Measurements from ENCODE around the gene GLRX. TPM values are rescaled to one million over a fixed set of nuclear protein-coding genes. Genes with fewer than 3 reads are reported as not detected.

GLRX gene
- total RNA-seq, 4 donors from 2014 or later = 20.2 to 65.3 (median 41.3) TPM

DNA sequence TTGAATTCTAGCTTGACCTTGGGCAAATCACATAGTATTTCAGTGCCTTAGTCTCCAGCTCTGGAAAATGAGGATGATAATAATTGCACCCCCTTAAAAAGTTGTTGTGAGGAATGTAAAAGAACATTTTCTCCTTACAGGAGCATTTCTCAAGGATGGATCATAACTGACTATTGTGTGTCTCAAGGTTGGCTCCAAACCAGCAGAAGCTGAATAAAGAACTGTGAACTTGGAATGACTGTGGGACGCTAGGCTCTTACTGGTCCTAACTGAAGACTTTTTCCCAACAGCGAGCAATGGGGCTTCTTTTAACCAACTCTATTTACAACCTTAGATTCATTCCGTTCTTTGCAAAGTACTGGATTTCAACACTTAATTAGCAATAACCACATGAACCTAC, 26.2 kb upstream of the GLRX start:
- ATAC-seq = no peak
- 30 to 78% methylated on average over 1 to 3 of the region's 3 CpGs for WGBS, 2 donors (ENCODE audit: low coverage in 1 of 2)
- no peak overlapping the region for H3K4me3 ChIP-seq
- H3K36me3 ChIP-seq = no peaks in the 10 kb centered on the region
- H3K27ac ChIP-seq = peak overlapping the region in 1 of 4 donors; percentile 9
- TF ChIP-seq EP300 (IDR thresholded peaks at IDR 0.05) (no peak), POLR2A (IDR thresholded peaks at IDR 0.05) (no peak), POLR2AphosphoS5 (IDR thresholded peaks at IDR 0.05) (no peak)
- TF ChIP-seq, protein P1, sequence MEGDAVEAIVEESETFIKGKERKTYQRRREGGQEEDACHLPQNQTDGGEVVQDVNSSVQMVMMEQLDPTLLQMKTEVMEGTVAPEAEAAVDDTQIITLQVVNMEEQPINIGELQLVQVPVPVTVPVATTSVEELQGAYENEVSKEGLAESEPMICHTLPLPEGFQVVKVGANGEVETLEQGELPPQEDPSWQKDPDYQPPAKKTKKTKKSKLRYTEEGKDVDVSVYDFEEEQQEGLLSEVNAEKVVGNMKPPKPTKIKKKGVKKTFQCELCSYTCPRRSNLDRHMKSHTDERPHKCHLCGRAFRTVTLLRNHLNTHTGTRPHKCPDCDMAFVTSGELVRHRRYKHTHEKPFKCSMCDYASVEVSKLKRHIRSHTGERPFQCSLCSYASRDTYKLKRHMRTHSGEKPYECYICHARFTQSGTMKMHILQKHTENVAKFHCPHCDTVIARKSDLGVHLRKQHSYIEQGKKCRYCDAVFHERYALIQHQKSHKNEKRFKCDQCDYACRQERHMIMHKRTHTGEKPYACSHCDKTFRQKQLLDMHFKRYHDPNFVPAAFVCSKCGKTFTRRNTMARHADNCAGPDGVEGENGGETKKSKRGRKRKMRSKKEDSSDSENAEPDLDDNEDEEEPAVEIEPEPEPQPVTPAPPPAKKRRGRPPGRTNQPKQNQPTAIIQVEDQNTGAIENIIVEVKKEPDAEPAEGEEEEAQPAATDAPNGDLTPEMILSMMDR (IDR thresholded peaks at IDR 0.05) = no peak
- H3K27me3 ChIP-seq = no peaks in the 10 kb centered on the region
- no peaks in the 10 kb centered on the region for H3K4me1 ChIP-seq
- no peaks in the 10 kb centered on the region for H3K9me3 ChIP-seq

DNA sequence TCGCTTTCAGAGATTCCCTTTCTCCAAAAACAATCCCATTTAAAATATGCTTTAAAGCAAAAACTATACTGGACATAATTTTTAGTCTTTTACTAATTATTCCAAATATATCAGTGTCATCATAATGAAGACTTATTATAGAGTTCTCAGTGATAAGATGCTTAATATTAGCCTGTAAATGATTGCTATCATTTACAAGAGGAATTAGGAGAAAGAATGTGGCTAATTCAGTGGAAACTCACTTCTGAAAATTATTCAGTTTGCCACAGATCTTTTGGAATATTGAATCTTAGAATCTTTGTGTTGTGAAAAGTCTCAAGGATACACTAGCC, 24.7 kb upstream of the GLRX start:
- no peaks in the 10 kb centered on the region for H3K27me3 ChIP-seq
- ATAC-seq = no peak
- peaks cover 0 to 8% (median 3%) of the 10 kb centered on the region in 3 donors for H3K4me1 ChIP-seq
- no peaks in the 10 kb centered on the region for H3K9me3 ChIP-seq
- 8 to 11% methylated on average over 1 of the region's 1 CpG for WGBS, 2 donors (ENCODE audit: low coverage in 1 of 2)
- H3K27ac ChIP-seq = no peak overlapping the region
- H3K4me3 ChIP-seq = no peak overlapping the region
- H3K36me3 ChIP-seq = no peaks in the 10 kb centered on the region
- TF ChIP-seq, protein P1 (IDR thresholded peaks at IDR 0.05) = no peak
- no peak for TF ChIP-seq POLR2A (IDR thresholded peaks at IDR 0.05)
- TF ChIP-seq POLR2AphosphoS5 (IDR thresholded peaks at IDR 0.05) = no peak
- TF ChIP-seq EP300 (IDR thresholded peaks at IDR 0.05) = no peak

DNA sequence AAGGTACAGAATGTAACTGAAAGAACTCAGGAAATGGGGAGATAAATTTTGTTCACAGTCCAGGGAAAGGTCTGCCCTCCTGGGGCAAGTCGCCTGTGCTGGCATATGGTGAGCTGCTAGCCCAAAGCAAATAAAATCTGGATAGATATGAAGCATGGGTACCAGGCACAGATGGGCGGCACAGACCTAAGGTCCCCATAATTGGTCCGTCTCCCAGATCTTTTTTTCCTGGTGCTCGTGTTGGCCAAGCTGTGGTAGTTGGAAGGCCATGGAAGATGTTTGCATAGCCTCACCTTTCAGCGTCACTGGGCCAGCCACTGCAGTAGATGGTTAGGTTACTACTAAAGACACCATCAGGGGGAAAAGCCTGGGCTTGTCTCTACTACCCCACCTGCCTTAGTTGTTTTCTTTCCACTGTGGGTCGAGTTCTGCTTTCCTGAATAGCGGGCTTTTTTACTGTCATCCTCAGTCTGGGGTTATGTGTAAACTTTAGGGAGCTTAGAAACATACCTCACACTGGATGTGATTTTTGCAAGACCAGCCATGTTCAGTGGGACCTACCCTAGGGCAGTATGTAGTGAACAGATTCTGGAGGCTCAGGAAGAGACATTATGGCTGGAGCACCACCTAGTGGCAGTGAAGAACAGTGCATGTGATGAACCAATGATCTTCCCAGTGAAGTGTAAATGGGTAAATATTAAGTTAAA, 24.2 kb upstream of the GLRX start:
- Histone ChIP-seq H3K4me1 (peaks cover 0 to 11% (median 3%) of the 10 kb centered on the region in 3 donors), H3K27ac (no peak overlapping the region), H3K9me3 (no peaks in the 10 kb centered on the region), H3K4me3 (no peak overlapping the region), H3K27me3 (no peaks in the 10 kb centered on the region), H3K36me3 (no peaks in the 10 kb centered on the region)
- 68 to 79% methylated on average over 4 to 7 of the region's 7 CpGs for WGBS, 2 donors (ENCODE audit: low coverage in 1 of 2)
- no peak for TF ChIP-seq EP300 (IDR thresholded peaks at IDR 0.05)
- TF ChIP-seq POLR2A (IDR thresholded peaks at IDR 0.05) = no peak
- no peak for TF ChIP-seq POLR2AphosphoS5 (IDR thresholded peaks at IDR 0.05)
- TF ChIP-seq, protein P1 (IDR thresholded peaks at IDR 0.05) = peak; percentile 93 to 97 (median 94)
- ATAC-seq = peak; percentile 71

DNA sequence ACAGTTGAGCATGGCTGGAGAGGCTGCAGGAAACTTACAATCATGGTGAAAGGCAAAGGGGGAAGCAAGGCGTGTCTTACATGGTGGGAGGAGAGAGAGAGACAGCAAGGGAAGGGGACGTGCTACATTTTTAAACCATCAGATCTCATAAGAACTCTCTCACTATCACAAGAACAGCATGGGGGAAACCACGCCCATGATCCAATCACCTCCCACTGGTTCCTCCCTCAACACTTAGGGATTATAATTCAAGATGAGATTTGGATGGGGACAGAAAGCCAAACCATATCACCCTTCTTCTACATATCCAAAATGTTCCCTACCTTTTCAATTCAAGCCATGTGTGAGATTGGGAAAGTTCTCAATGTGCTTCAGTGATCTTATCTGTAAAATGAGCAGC, 22.9 kb upstream of the GLRX start:
- 84 to 92% methylated on average over 2 to 3 of the region's 3 CpGs for WGBS, 2 donors (ENCODE audit: low coverage in 1 of 2)
- no peak for ATAC-seq

More for the DNA sequence above, 22.9 kb upstream of the GLRX start:
- H3K4me3 ChIP-seq = no peak overlapping the region
- no peaks in the 10 kb centered on the region for H3K27me3 ChIP-seq
- H3K36me3 ChIP-seq = no peaks in the 10 kb centered on the region
- peaks cover 0 to 15% (median 3%) of the 10 kb centered on the region in 3 donors for H3K4me1 ChIP-seq
- TF ChIP-seq EP300 (IDR thresholded peaks at IDR 0.05) (no peak), POLR2AphosphoS5 (IDR thresholded peaks at IDR 0.05) (no peak), POLR2A (IDR thresholded peaks at IDR 0.05) (no peak)
- TF ChIP-seq, protein P1 (IDR thresholded peaks at IDR 0.05) = no peak
- no peaks in the 10 kb centered on the region for H3K9me3 ChIP-seq
- peak overlapping the region in 1 of 4 donors; percentile 12 for H3K27ac ChIP-seq

Measured in gastroesophageal sphincter (tissue), 4 donors.